Measurements from ENCODE around the gene SLC17A5.
"Not testable (repeated sequence)": the region's sequence is repeated elsewhere in the genome, so short reads cannot be mapped to it uniquely, and the experiment has no call there.

- not testable (repeated sequence) for TF ChIP-seq POLR2AphosphoS5, POLR2A (IDR thresholded peaks at IDR 0.05; ENCODE audit: low read depth, low read length)
These were observed 26.1 kb upstream of the SLC17A5 start for GRCh38 chr6:73679846-73680245.

Measured in GM12892 (cell line).